Glomerular endothelial cell (primary cell): ENCODE data around the gene MARK2. TPM values are rescaled to one million over a fixed set of nuclear protein-coding genes. Genes with fewer than 3 reads are reported as not detected.

Source experiments
- DNase-seq: peaks from one replicate; pipeline ENCODE4 v3.0.0-alpha.2; 2011; ENCODE audit warnings: low read depth, low spot score; ENCODE audit errors: extremely low read depth
- total RNA-seq: library from RNA; depleted of rRNA; stranded (reverse); fragments of >200 nt; gene quantifications from 2 replicates; pipeline ENCODE4 v1.2.3, GENCODE V29; 2015

MARK2 gene
- total RNA-seq, 1 donor from 2014 or later, result 34.9 TPM

GRCh38 chr11:63829823-63830489 lies 9.0 kb upstream of the MARK2 start:
- no peak for DNase-seq

GRCh38 chr11:63831326-63831725 lies 7.6 kb upstream of the MARK2 start:
- no peak for DNase-seq

GRCh38 chr11:63832336-63832735 lies 6.6 kb upstream of the MARK2 start:
- no peak for DNase-seq

- DNase-seq, result no peak
These were observed 5.9 kb upstream of the MARK2 start for GRCh38 chr11:63833048-63833447.

- DNase-seq, result no peak
These were observed 4.3 kb upstream of the MARK2 start for GRCh38 chr11:63834535-63835157.

- DNase-seq, result no peak
These were observed 3.8 kb upstream of the MARK2 start for GRCh38 chr11:63835158-63835545.

- no peak for DNase-seq
These were observed 1.8 kb upstream of the MARK2 start for GRCh38 chr11:63837027-63837688.

- DNase-seq, result no peak
These were observed 1.2 kb upstream of the MARK2 start for GRCh38 chr11:63837739-63838138.

- no peak for DNase-seq
These were observed 696 bp upstream of the MARK2 start for GRCh38 chr11:63838150-63838677.

- DNase-seq, result no peak
These were observed 822 bp downstream of the MARK2 start for GRCh38 chr11:63839508-63840355.

GRCh38 chr11:63840356-63841060 lies 1.6 kb downstream of the MARK2 start:
- no peak for DNase-seq

- no peak for DNase-seq
These were observed 2.6 kb downstream of the MARK2 start for GRCh38 chr11:63841554-63841953.

- DNase-seq, result no peak
These were observed 4.1 kb downstream of the MARK2 start for GRCh38 chr11:63843041-63843440.

- DNase-seq, result no peak
These were observed 5.9 kb downstream of the MARK2 start for GRCh38 chr11:63844836-63845235.

GRCh38 chr11:63845303-63845702 lies 6.4 kb downstream of the MARK2 start:
- DNase-seq, result no peak

- DNase-seq, result no peak
These were observed 7.0 kb downstream of the MARK2 start for GRCh38 chr11:63845911-63846310.

- DNase-seq, result no peak
These were observed 8.0 kb downstream of the MARK2 start for GRCh38 chr11:63846897-63847296.

GRCh38 chr11:63847363-63847762 lies 8.5 kb downstream of the MARK2 start:
- DNase-seq, result no peak

- no peak for DNase-seq
These were observed 10.8 kb downstream of the MARK2 start for GRCh38 chr11:63849691-63850090.

GRCh38 chr11:63850920-63851319 lies 12.0 kb downstream of the MARK2 start:
- DNase-seq, result no peak
